ENCODE data around the gene AREG.

Gene AREG

GRCh38 chr4:74463123-74463522 lies 18.2 kb downstream of the AREG start:
- no peak for DNase-seq (ENCODE audit: low spot score)

- no peak for DNase-seq (ENCODE audit: low spot score)
Observed at GRCh38 chr4:74464291-74464690, 19.4 kb downstream of the AREG start.

- DNase-seq (ENCODE audit: low spot score): no peak
Observed at GRCh38 chr4:74466242-74466641, 21.3 kb downstream of the AREG start.

- no peak for DNase-seq (ENCODE audit: low spot score)
Observed at GRCh38 chr4:74471264-74471663, 26.3 kb downstream of the AREG start.

GRCh38 chr4:74473155-74473811 lies 28.3 kb downstream of the AREG start:
- DNase-seq (ENCODE audit: low spot score): no peak

- no peak for DNase-seq (ENCODE audit: low spot score)
Observed at GRCh38 chr4:74474345-74475090, 29.6 kb downstream of the AREG start.

- DNase-seq (ENCODE audit: low spot score): no peak
Observed at GRCh38 chr4:74475091-74475800, 30.3 kb downstream of the AREG start.

GRCh38 chr4:74475946-74476345 lies 31.0 kb downstream of the AREG start:
- DNase-seq (ENCODE audit: low spot score): no peak

- DNase-seq (ENCODE audit: low spot score): no peak
Observed at GRCh38 chr4:74479009-74479408, 34.1 kb downstream of the AREG start.

GRCh38 chr4:74480267-74480666 lies 35.3 kb downstream of the AREG start:
- no peak for DNase-seq (ENCODE audit: low spot score)

- no peak for DNase-seq (ENCODE audit: low spot score)
Observed at GRCh38 chr4:74481891-74482609, 37.1 kb downstream of the AREG start.

- no peak for DNase-seq (ENCODE audit: low spot score)
Observed at GRCh38 chr4:74483226-74483911, 38.4 kb downstream of the AREG start.

GRCh38 chr4:74486905-74487304 lies 42.0 kb downstream of the AREG start:
- DNase-seq (ENCODE audit: low spot score): no peak

GRCh38 chr4:74487771-74488170 lies 42.8 kb downstream of the AREG start:
- peak; percentile 51 for DNase-seq (ENCODE audit: low spot score)

- DNase-seq (ENCODE audit: low spot score): no peak
Observed at GRCh38 chr4:74490736-74491135, 45.8 kb downstream of the AREG start.

GRCh38 chr4:74499986-74500781 lies 55.2 kb downstream of the AREG start:
- DNase-seq (ENCODE audit: low spot score): no peak

- no peak for DNase-seq (ENCODE audit: low spot score)
Observed at GRCh38 chr4:74501579-74501978, 56.6 kb downstream of the AREG start.

GRCh38 chr4:74503580-74503979 lies 58.6 kb downstream of the AREG start:
- DNase-seq (ENCODE audit: low spot score): no peak

- no peak for DNase-seq (ENCODE audit: low spot score)
Observed at GRCh38 chr4:74504212-74504611, 59.3 kb downstream of the AREG start.
